ENCODE data around the gene KATNB1. TPM values are rescaled to one million over a fixed set of nuclear protein-coding genes. Genes with fewer than 3 reads are reported as not detected.
"Not testable (repeated sequence)": the region's sequence is repeated elsewhere in the genome, so short reads cannot be mapped to it uniquely, and the experiment has no call there.

KATNB1 gene
- total and polyA plus RNA-seq, 9 donors = 32.7 to 63.2 (median 43.1) TPM

GRCh38 chr16:57742543-57742942 is 7.0 kb downstream of the KATNB1 start:
- DNase-seq = no peak
- Histone ChIP-seq H3K4me1 (ENCODE audit: control insufficient read depth, insufficient read depth, low read length) (peaks cover 44% of the 10 kb centered on the region), H3K27me3 (ENCODE audit: control insufficient read depth, insufficient read depth, low read length) (no peaks in the 10 kb centered on the region), H3K9me3 (replicated peaks; ENCODE audit: control insufficient read depth, low read depth, low read length) (no peaks in the 10 kb centered on the region), H3K27ac (ENCODE audit: low read length) (peak overlapping the region; percentile 57), H3K4me3 (ENCODE audit: low read length) (no peak overlapping the region), H3K36me3 (ENCODE audit: control insufficient read depth, insufficient read depth, low read length) (peaks cover 32% of the 10 kb centered on the region)
- WGBS (ENCODE audit: insufficient coverage) = 78% methylated on average over 3 of the region's 4 CpGs

DNA sequence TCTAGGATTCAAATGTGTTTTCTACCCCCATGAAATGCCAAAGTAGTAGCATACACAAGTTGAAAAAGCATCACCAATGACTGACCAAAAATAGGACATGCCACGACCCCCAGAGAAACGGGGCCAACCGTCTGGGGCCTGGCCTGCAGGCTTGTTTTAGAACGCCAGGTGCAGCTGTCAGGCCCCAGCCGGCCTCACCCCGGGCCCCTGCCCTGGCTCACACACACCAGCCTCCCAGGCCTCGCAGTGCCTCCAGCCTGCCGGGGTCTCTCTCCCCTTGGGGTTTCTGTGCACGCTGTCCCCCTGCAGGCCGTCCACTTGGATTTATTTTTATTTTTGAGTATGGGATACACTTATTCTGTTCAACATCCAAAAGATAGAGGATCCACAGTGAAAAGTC is 7.9 kb downstream of the KATNB1 start:
- Histone ChIP-seq H3K4me3 (ENCODE audit: low read length) (no peak overlapping the region), H3K9me3 (replicated peaks; ENCODE audit: control insufficient read depth, low read depth, low read length) (no peaks in the 10 kb centered on the region), H3K27me3 (ENCODE audit: control insufficient read depth, insufficient read depth, low read length) (no peaks in the 10 kb centered on the region), H3K36me3 (ENCODE audit: control insufficient read depth, insufficient read depth, low read length) (peaks cover 32% of the 10 kb centered on the region), H3K27ac (ENCODE audit: low read length) (peak overlapping the region; percentile 78), H3K4me1 (ENCODE audit: control insufficient read depth, insufficient read depth, low read length) (peaks cover 44% of the 10 kb centered on the region)
- 76% methylated on average over 6 of the region's 10 CpGs for WGBS (ENCODE audit: insufficient coverage)
- DNase-seq = no peak

GRCh38 chr16:57743886-57744641 is 8.5 kb downstream of the KATNB1 start:
- Histone ChIP-seq H3K4me1 (ENCODE audit: control insufficient read depth, insufficient read depth, low read length) (peaks cover 44% of the 10 kb centered on the region), H3K4me3 (ENCODE audit: low read length) (no peak overlapping the region), H3K36me3 (ENCODE audit: control insufficient read depth, insufficient read depth, low read length) (peaks cover 27% of the 10 kb centered on the region), H3K27ac (ENCODE audit: low read length) (peak overlapping the region; percentile 78), H3K27me3 (ENCODE audit: control insufficient read depth, insufficient read depth, low read length) (no peaks in the 10 kb centered on the region), H3K9me3 (replicated peaks; ENCODE audit: control insufficient read depth, low read depth, low read length) (no peaks in the 10 kb centered on the region)
- 85% methylated on average over 14 of the region's 23 CpGs for WGBS (ENCODE audit: insufficient coverage)
- DNase-seq = no peak

GRCh38 chr16:57744642-57744903 is 9.0 kb downstream of the KATNB1 start:
- no peak for DNase-seq
- Histone ChIP-seq H3K27me3 (ENCODE audit: control insufficient read depth, insufficient read depth, low read length) (no peaks in the 10 kb centered on the region), H3K4me3 (ENCODE audit: low read length) (no peak overlapping the region), H3K36me3 (ENCODE audit: control insufficient read depth, insufficient read depth, low read length) (peaks cover 24% of the 10 kb centered on the region), H3K27ac (ENCODE audit: low read length) (no peak overlapping the region), H3K9me3 (replicated peaks; ENCODE audit: control insufficient read depth, low read depth, low read length) (no peaks in the 10 kb centered on the region), H3K4me1 (ENCODE audit: control insufficient read depth, insufficient read depth, low read length) (peaks cover 41% of the 10 kb centered on the region)
- WGBS (ENCODE audit: insufficient coverage) = 81% methylated on average over 5 of the region's 7 CpGs

DNA sequence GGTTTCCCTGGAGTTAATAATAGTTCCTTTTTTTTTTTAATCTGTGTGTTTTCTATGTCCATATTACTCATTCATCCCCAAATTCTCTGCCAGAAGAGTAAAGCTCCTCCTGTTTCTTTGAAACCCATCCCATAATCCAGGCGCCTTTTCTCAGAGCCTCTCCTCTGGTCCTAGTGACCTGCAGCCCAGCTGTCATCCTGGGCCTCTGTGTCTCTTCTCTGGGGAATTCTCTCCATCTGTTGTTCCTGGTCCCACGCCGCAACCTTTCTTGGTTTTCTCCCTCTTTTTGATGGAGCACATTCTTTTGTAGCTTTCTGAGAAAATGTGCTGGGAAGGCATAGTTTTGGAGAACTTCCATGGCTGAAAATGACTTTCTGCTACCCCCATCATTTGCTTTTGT is 10.2 kb downstream of the KATNB1 start:
- DNase-seq = no peak
- WGBS (ENCODE audit: insufficient coverage) = 80% methylated on average over 1 of the region's 3 CpGs

DNA sequence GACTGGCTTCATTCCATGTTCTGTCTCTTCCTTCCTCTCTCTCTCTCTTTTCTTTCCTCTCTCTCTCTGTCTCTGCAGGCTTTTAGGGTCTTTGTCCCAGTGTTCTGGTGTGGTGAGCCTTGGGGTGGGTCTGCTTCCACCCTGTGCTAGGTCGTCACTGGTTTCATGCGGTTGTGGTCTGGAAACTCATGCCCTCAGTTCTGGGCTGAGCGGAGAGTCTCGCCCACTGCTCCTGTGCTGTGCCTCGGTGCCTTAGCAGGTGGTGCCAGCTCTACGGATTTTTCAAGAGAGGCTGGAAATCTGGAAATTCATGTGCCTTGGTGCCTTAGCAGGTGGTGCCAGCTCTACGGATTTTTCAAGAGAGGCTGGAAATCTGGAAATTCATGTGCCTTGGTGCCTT is 10.7 kb downstream of the KATNB1 start:
- peaks cover 33% of the 10 kb centered on the region for H3K36me3 ChIP-seq (ENCODE audit: control insufficient read depth, insufficient read depth, low read length)
- not testable (repeated sequence) for H3K9me3 ChIP-seq (replicated peaks; ENCODE audit: control insufficient read depth, low read depth, low read length); DNase-seq; H3K27me3 ChIP-seq (ENCODE audit: control insufficient read depth, insufficient read depth, low read length); H3K27ac ChIP-seq (ENCODE audit: low read length); H3K4me3 ChIP-seq (ENCODE audit: low read length)
- WGBS (ENCODE audit: insufficient coverage) = 86% methylated on average over 4 of the region's 7 CpGs
- peaks cover 31% of the 10 kb centered on the region for H3K4me1 ChIP-seq (ENCODE audit: control insufficient read depth, insufficient read depth, low read length)

More for the DNA sequence above, 10.2 kb downstream of the KATNB1 start:
- Histone ChIP-seq H3K27me3 (ENCODE audit: control insufficient read depth, insufficient read depth, low read length) (no peaks in the 10 kb centered on the region), H3K4me1 (ENCODE audit: control insufficient read depth, insufficient read depth, low read length) (peaks cover 34% of the 10 kb centered on the region), H3K36me3 (ENCODE audit: control insufficient read depth, insufficient read depth, low read length) (peaks cover 28% of the 10 kb centered on the region), H3K27ac (ENCODE audit: low read length) (no peak overlapping the region), H3K4me3 (ENCODE audit: low read length) (no peak overlapping the region), H3K9me3 (replicated peaks; ENCODE audit: control insufficient read depth, low read depth, low read length) (no peaks in the 10 kb centered on the region)

GRCh38 chr16:57747091-57747490 is 11.5 kb downstream of the KATNB1 start:
- peaks cover 34% of the 10 kb centered on the region for H3K4me1 ChIP-seq (ENCODE audit: control insufficient read depth, insufficient read depth, low read length)
- WGBS (ENCODE audit: insufficient coverage) = 88% methylated on average over 6 of the region's 7 CpGs
- H3K4me3 ChIP-seq (ENCODE audit: low read length) = no peak overlapping the region
- H3K27me3 ChIP-seq (ENCODE audit: control insufficient read depth, insufficient read depth, low read length) = no peaks in the 10 kb centered on the region
- H3K27ac ChIP-seq (ENCODE audit: low read length) = no peak overlapping the region
- no peaks in the 10 kb centered on the region for H3K9me3 ChIP-seq (replicated peaks; ENCODE audit: control insufficient read depth, low read depth, low read length)
- H3K36me3 ChIP-seq (ENCODE audit: control insufficient read depth, insufficient read depth, low read length) = peaks cover 39% of the 10 kb centered on the region
- DNase-seq = no peak

- H3K27ac ChIP-seq (ENCODE audit: low read length) = no peak overlapping the region
- peaks cover 38% of the 10 kb centered on the region for H3K4me1 ChIP-seq (ENCODE audit: control insufficient read depth, insufficient read depth, low read length)
- peaks cover 38% of the 10 kb centered on the region for H3K36me3 ChIP-seq (ENCODE audit: control insufficient read depth, insufficient read depth, low read length)
- 96% methylated on average over 11 of the region's 12 CpGs for WGBS (ENCODE audit: insufficient coverage)
- no peaks in the 10 kb centered on the region for H3K27me3 ChIP-seq (ENCODE audit: control insufficient read depth, insufficient read depth, low read length)
- no peak for DNase-seq
- H3K4me3 ChIP-seq (ENCODE audit: low read length) = no peak overlapping the region
- H3K9me3 ChIP-seq (replicated peaks; ENCODE audit: control insufficient read depth, low read depth, low read length) = no peaks in the 10 kb centered on the region
These were observed 11.9 kb downstream of the KATNB1 start for GRCh38 chr16:57747496-57747895.

DNA sequence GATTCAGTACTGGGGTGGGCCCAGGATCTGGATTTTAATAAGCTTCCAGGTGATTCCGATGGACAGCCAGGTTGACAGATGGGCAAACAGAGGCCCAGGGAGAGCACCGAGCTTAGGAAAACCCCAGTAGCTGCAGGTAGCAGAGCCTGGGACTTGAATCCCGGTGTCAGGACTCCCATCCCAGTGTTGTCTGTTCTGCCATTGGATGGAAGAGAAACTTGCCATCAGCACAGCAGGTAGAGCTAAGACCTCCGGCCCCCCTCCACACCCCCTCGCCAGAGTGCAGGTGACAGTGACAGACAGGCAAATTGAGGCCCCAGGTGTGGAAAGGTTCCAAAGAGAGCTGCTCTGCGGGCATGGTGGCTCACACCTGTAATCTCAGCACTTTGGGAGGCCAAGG is 12.4 kb downstream of the KATNB1 start:
- WGBS (ENCODE audit: insufficient coverage) = 92% methylated on average over 4 of the region's 6 CpGs
- no peaks in the 10 kb centered on the region for H3K9me3 ChIP-seq (replicated peaks; ENCODE audit: control insufficient read depth, low read depth, low read length)
- H3K4me3 ChIP-seq (ENCODE audit: low read length) = no peak overlapping the region
- peaks cover 40% of the 10 kb centered on the region for H3K4me1 ChIP-seq (ENCODE audit: control insufficient read depth, insufficient read depth, low read length)
- no peak for DNase-seq
- H3K27me3 ChIP-seq (ENCODE audit: control insufficient read depth, insufficient read depth, low read length) = no peaks in the 10 kb centered on the region
- H3K27ac ChIP-seq (ENCODE audit: low read length) = no peak overlapping the region
- H3K36me3 ChIP-seq (ENCODE audit: control insufficient read depth, insufficient read depth, low read length) = peaks cover 39% of the 10 kb centered on the region

- H3K9me3 ChIP-seq (replicated peaks; ENCODE audit: control insufficient read depth, low read depth, low read length) = no peaks in the 10 kb centered on the region
- peaks cover 45% of the 10 kb centered on the region for H3K36me3 ChIP-seq (ENCODE audit: control insufficient read depth, insufficient read depth, low read length)
- no peak for DNase-seq
- H3K27ac ChIP-seq (ENCODE audit: low read length) = no peak overlapping the region
- peaks cover 43% of the 10 kb centered on the region for H3K4me1 ChIP-seq (ENCODE audit: control insufficient read depth, insufficient read depth, low read length)
- H3K4me3 ChIP-seq (ENCODE audit: low read length) = no peak overlapping the region
- no peaks in the 10 kb centered on the region for H3K27me3 ChIP-seq (ENCODE audit: control insufficient read depth, insufficient read depth, low read length)
- 68% methylated on average over 11 of the region's 11 CpGs for WGBS (ENCODE audit: insufficient coverage)
These were observed 13.0 kb downstream of the KATNB1 start for GRCh38 chr16:57748596-57748995.

Data from muscle of leg (tissue), 11 donors.